ENCODE data around the gene KLK8. TPM values are rescaled to one million over a fixed set of nuclear protein-coding genes. Genes with fewer than 3 reads are reported as not detected.

KLK8 gene
- total RNA-seq (2022) = 0.71 and 0.91 TPM in 2 replicates
- percentile 23 among the genes with signal in this experiment for Bru-seq, nascent RNA
- percentile 23 among the genes with signal in this experiment for BruChase-seq, experiment 1, labeled RNA remaining after a 6-hour chase
- percentile 13 among the genes with signal in this experiment for BruChase-seq, experiment 2, labeled RNA remaining after a 2-hour chase
- long read RNA-seq, partial matches to known transcripts = 0 of 6 reads
- long read RNA-seq, other reads (novel, unspliced or antisense) = 1 of 6 reads

- Mint-ChIP-seq H3K4me1 (ENCODE audit: low read depth, unreplicated experiment) (peaks cover 41% of the 10 kb centered on the region), H3K27ac (ENCODE audit: unreplicated experiment) (peak within 1 kb of the TSS; percentile 80), H3K27me3 (ENCODE audit: unreplicated experiment) (peaks cover 43% of the 10 kb centered on the region), H3K9me3 (ENCODE audit: low read depth, unreplicated experiment) (no peaks in the 10 kb centered on the region), H3K36me3 (ENCODE audit: insufficient read depth, unreplicated experiment) (peaks cover 26% of the 10 kb centered on the region), H3K4me3 (ENCODE audit: low read depth, unreplicated experiment) (peak within 1 kb of the TSS; percentile 74)
- CTCF ChIA-PET = interaction anchor here (0.8 to 2.5 kb wide), 3 partner anchors 10 to 16 kb away, joined by 5 to 24 read pairs (median 10); no protein-coding TSS in a partner anchor
- no peak for TF ChIP-seq CTCF (IDR thresholded peaks at IDR 0.05; ENCODE audit: unreplicated experiment)
- DNase-seq = no peak
- intact Hi-C loops (cut with micrococcal nuclease; ENCODE audit: unreplicated experiment) = no loop called here
- no TSS peak for BruUV-seq (replicated peaks)
Measured at GRCh38 chr19:51001515-51001914, at the start of gene KLK8. KLK8 (minus strand) TSS chr19:51001604; CDS start chr19:51001167, 437 bp downstream.

GRCh38 chr19:51047031-51047335, 45.6 kb upstream of the KLK8 start:
- Mint-ChIP-seq H3K9me3 (ENCODE audit: low read depth, unreplicated experiment) (no peaks in the 10 kb centered on the region), H3K27ac (ENCODE audit: unreplicated experiment) (no peak overlapping the region), H3K4me1 (ENCODE audit: low read depth, unreplicated experiment) (no peaks in the 10 kb centered on the region), H3K4me3 (ENCODE audit: low read depth, unreplicated experiment) (no peak overlapping the region), H3K27me3 (ENCODE audit: unreplicated experiment) (peaks cover 16% of the 10 kb centered on the region), H3K36me3 (ENCODE audit: insufficient read depth, unreplicated experiment) (no peaks in the 10 kb centered on the region)
- BruUV-seq (replicated peaks) = no TSS peak
- CTCF ChIA-PET = interaction anchor here (0.5 to 0.7 kb wide), 2 partner anchors 100 to 141 kb away, joined by 3 to 4 read pairs; no protein-coding TSS in a partner anchor
- DNase-seq = no peak
- intact Hi-C loops (cut with micrococcal nuclease; ENCODE audit: unreplicated experiment) = no loop called here
- TF ChIP-seq CTCF (IDR thresholded peaks at IDR 0.05; ENCODE audit: unreplicated experiment) = no peak

- Mint-ChIP-seq H3K27ac (ENCODE audit: unreplicated experiment) (no peak overlapping the region), H3K9me3 (ENCODE audit: low read depth, unreplicated experiment) (no peaks in the 10 kb centered on the region)
Measured at GRCh38 chr19:51044327-51044726, 42.9 kb upstream of the KLK8 start.

GRCh38 chr19:51043497-51043896, 42.1 kb upstream of the KLK8 start:
- Mint-ChIP-seq H3K27me3 (ENCODE audit: unreplicated experiment) (peaks cover 16% of the 10 kb centered on the region), H3K9me3 (ENCODE audit: low read depth, unreplicated experiment) (no peaks in the 10 kb centered on the region), H3K4me1 (ENCODE audit: low read depth, unreplicated experiment) (no peaks in the 10 kb centered on the region), H3K27ac (ENCODE audit: unreplicated experiment) (no peak overlapping the region), H3K36me3 (ENCODE audit: insufficient read depth, unreplicated experiment) (no peaks in the 10 kb centered on the region), H3K4me3 (ENCODE audit: low read depth, unreplicated experiment) (no peak overlapping the region)
- no TSS peak for BruUV-seq (replicated peaks)
- no peak for TF ChIP-seq CTCF (IDR thresholded peaks at IDR 0.05; ENCODE audit: unreplicated experiment)
- CTCF ChIA-PET = no interaction called here
- intact Hi-C loops (cut with micrococcal nuclease; ENCODE audit: unreplicated experiment) = no loop called here
- DNase-seq = no peak

More at GRCh38 chr19:51044327-51044726, 42.9 kb upstream of the KLK8 start:
- no TSS peak for BruUV-seq (replicated peaks)
- TF ChIP-seq CTCF (IDR thresholded peaks at IDR 0.05; ENCODE audit: unreplicated experiment) = no peak
- CTCF ChIA-PET = no interaction called here
- no peaks in the 10 kb centered on the region for H3K36me3 Mint-ChIP-seq (ENCODE audit: insufficient read depth, unreplicated experiment)
- no peaks in the 10 kb centered on the region for H3K4me1 Mint-ChIP-seq (ENCODE audit: low read depth, unreplicated experiment)
- intact Hi-C loops (cut with micrococcal nuclease; ENCODE audit: unreplicated experiment) = no loop called here
- H3K27me3 Mint-ChIP-seq (ENCODE audit: unreplicated experiment) = peaks cover 16% of the 10 kb centered on the region
- H3K4me3 Mint-ChIP-seq (ENCODE audit: low read depth, unreplicated experiment) = no peak overlapping the region
- no peak for DNase-seq

Measured in Calu3 (cell line).